GM19395 (cell line): ENCODE data around the gene GCN1.

Experiments
- ATAC-seq: cut with Tn5 transposase; IDR thresholded peaks from one replicate; pipeline ENCODE4 v1.9.1; 2021; ENCODE audit warnings: mild to moderate bottlenecking, moderate library complexity; ENCODE audit not compliant: unreplicated experiment

Gene GCN1

GRCh38 chr12:120230326-120230973 is 35.9 kb upstream of the GCN1 start:
- ATAC-seq: no peak

GRCh38 chr12:120229487-120230325 is 35.2 kb upstream of the GCN1 start:
- no peak for ATAC-seq

- no peak for ATAC-seq
These were observed 34.6 kb upstream of the GCN1 start for GRCh38 chr12:120229071-120229486.

DNA sequence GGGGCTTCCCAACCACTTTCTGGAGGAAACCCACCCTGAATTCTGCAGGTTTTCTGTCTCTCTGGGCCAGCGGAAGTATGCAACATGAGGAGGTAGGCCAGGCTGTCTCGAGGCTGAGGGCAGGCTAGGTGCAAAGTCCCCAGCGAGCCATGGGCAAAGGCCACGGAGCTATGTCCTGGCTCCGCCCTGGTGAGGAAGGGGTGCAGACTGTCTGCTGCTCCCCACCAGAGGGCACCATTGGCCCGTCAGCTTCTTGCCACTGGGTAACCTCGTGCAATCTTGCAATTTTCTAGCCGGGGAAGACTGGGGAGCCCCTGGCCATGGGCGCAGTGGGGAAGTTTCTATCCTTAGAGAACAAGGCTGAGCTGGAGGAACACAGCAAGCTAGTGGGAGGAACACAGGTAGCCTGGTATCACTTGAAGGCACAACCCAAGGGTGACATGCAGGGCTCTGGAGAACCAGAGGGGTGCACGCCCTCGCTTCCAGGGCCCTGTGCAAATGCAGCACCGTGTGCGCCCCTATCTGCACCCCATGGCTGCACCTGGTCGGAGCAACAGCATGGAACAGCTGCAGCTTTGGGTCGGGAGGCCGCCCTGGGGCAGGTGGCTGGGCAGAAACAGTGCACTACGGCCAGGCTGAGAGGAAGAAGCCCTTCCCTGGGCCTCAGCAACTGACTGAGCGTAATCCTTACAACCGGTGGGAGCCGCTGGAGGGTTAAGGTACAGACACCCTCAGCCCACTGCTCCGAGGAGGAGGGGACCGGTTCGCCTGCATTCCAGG is 34.0 kb upstream of the GCN1 start:
- ATAC-seq: peak; percentile 75

DNA sequence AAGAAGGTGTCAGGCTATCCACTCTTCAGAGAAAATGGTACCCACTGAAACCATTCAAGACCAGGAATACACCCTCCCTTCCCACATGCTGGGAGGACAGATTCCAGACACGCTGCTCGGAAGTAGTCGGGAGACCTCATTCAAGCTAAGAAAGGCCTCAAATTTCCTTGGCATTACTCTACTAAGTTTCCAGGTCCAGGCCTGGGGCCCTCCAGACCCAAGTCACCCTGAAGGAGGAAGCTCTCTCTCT is 33.5 kb upstream of the GCN1 start:
- no peak for ATAC-seq

DNA sequence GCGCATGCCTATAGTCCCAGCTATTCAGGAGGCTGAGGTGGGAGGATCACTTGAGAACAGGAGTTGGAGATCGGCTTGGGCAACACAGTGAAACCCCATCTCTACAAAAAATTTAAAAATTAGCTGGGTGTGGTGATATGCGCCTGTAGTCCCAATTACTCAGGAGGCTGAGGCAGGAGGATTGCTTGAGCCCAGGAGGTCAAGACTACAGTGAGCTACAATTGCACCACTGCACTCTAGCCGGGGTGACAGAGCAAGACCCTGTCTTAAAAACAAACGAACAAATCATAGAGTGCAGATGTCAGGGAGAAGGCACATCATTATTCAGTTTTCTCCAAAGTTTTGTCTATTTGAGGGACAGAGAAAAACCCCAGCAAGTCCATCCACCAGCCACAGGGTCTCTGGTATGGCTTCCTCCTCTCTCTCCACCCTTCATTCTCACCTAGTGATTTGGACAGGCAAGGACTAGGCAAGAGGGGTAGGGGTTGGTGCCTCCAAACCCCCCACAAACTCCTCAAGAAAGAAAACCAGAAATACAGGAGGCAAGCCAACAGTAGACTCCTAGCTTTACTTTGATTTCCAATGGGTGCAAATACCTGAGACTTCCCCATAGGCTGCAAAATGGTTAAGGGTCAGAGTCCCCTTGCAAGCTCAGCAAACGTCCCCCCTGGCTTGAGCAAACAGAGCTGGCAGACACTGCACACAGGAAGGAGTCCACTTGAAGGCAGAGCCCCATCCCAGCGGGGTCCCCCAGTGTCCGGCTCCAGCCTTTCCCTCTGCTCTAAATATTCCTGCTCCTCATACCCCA is 32.9 kb upstream of the GCN1 start:
- no peak for ATAC-seq

DNA sequence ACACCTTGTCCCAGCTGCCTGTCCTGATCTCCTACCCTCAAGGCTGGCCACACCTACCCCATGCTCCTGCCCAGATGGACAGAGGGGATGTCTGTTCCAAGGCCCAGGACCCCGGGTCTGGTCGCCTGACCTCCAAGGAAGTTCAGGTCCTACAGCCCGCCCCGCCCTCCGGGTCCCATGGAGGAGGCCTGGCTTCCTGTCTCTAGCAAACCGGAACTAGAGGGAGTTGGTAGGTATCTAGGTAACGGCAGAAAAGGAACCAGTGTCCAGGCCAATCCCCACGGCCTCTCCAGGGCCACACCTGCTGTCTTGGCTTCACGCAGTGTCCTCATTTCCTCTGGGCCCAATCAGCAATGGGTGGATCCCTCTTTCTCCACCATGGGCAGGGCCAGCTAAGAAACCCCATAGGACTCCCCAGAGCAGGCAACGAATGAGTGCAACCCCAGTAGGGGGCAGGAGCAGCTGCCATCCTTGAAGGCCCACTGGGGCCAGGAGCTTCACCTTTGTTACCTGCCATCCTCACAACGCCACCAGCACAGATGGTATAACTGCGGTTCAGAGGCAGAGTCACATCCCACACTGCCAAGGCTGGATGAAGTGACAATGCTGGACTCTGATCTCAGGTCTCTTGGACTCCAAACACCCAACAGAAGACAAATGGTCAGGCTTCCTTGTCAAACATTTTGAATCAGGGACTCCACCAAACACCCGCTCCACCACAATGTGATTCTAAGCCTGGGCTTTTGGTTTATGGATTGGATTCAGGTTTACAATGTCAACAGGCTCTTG is 31.5 kb upstream of the GCN1 start:
- no peak for ATAC-seq

GRCh38 chr12:120225200-120225558 is 30.7 kb upstream of the GCN1 start:
- ATAC-seq: no peak

GRCh38 chr12:120224304-120225199 is 30.0 kb upstream of the GCN1 start:
- no peak for ATAC-seq

DNA sequence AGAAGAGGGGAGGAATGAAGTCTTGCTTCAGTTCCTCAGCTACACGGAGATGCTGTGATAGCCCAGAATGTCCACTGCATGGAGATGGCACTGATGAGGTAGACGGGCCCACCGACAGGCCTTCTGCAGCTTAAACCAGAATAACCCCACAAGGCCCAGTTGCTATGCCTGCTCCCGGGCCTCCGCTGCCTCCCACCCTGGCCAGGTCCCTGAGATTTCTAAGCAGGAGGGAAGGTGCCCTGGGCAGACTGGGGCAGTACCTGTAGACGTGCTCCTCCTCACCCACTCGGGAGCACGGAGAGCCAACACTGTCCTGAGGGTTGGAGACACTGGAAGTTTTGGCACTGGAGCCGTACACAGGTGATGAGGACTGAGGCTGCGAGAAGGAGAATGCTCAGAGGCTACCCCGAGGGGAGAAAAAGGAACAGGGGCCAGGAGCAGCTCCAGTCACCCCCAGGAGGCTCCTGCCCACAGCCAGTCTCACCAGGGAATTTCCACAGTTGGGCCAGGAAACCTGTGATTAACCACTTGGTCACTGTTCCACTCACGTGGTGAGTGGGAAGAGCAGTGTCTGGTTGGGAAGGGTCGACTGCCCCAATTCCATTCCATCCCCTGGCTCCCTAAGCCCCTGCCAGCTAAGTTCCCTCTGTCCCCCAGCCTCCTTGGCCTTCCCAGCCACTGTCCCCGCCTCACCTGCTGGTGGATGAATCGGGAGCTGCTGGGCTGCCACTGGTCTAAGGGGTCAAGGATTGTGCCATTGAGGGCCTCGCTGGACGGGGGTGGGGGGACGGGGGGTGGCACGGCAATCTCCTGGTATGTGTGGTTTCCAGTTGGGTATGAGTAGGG is 29.2 kb upstream of the GCN1 start:
- ATAC-seq: no peak

- ATAC-seq: no peak
These were observed 27.8 kb upstream of the GCN1 start for GRCh38 chr12:120222288-120222832.

DNA sequence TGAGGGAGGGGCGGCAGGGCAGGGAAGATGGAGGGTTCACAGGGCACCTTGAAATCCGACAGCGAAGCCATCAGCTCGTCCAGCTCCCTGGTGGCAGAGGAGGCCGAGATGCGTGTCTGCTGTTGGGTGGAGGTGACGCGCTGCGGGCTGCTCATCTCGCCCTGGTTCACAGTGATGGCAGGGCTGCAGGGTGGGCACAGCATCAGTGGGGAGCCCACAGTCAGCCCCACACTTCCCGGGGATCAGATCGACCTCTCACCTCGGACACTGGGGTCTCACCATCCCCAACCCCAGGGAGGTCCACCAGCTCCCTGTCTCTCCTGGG is 27.0 kb upstream of the GCN1 start:
- ATAC-seq: no peak

- no peak for ATAC-seq
These were observed 26.5 kb upstream of the GCN1 start for GRCh38 chr12:120220838-120221575.

- ATAC-seq: no peak
These were observed 24.4 kb upstream of the GCN1 start for GRCh38 chr12:120218680-120219606.

DNA sequence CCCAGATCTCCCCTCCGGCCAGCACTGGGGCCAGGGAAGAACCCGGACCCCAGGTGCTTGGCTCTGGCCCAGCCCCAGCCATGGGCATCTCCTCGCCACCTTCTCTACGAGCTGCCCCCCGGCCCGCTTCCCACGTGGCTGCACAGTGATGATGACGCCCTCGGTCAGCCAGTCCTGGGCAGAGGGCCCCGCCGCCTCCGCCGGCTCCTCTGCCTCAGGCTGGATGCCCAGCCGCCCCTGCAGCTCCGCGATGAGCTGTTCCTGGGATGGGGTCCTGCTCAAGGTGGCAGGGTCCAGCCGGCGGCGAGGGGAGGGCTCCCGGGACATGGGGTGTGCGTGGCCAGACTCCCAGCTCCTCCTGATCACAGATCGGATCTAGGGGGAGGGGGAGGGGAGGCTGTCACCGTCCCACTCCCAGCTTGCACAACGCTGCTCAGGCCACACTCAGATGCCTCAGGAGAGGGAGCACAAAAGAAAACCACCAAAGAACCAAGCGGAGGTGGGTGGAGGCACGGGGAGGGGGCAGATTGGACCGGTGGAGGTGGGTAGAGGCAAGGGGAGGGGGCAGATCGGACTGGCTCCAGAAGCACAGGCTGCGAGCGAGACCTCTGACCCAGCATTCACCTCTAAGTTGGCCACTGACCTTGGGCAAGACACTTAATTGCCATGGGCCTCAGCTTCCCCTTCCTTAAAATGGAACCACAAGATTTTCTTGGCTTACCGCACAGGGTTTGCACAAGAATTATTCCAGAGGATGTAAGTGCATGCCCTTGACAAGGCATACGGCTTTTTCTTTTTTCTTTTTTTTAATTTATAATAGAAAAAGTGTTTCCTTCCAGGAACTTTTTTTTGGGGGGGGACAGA is 22.5 kb upstream of the GCN1 start:
- ATAC-seq: no peak
